ENCODE results near the gene PHF2.

GRCh38 chr9:93712896-93713295 is 136.5 kb downstream of the PHF2 start:
- TF ChIP-seq USF2 (IDR thresholded peaks at IDR 0.05; ENCODE audit: borderline replicate concordance, low read depth, low read length) (no peak), CTCF (IDR thresholded peaks at IDR 0.05) (no peak), IRF3 (IDR thresholded peaks at IDR 0.05; ENCODE audit: low read depth, low read length) (no peak), REST (IDR thresholded peaks at IDR 0.05; ENCODE audit: low read depth, low read length) (no peak), JUND (IDR thresholded peaks at IDR 0.05) (no peak), EP300 (IDR thresholded peaks at IDR 0.05; ENCODE audit: borderline replicate concordance in 1 of 2, low read depth in 1 of 2, low read length in 1 of 2) (no peak)

All from SK-N-SH (cell line).